ENCODE measurements around the gene AGBL3. TPM values are rescaled to one million over a fixed set of nuclear protein-coding genes. Genes with fewer than 3 reads are reported as not detected.

AGBL3 gene
- total and polyA plus RNA-seq, 2 of the 8 experiments (the other 6 are each of a cell fraction or from before 2014, with no cell fraction given), result 1.1 to 1.9 TPM

DNA sequence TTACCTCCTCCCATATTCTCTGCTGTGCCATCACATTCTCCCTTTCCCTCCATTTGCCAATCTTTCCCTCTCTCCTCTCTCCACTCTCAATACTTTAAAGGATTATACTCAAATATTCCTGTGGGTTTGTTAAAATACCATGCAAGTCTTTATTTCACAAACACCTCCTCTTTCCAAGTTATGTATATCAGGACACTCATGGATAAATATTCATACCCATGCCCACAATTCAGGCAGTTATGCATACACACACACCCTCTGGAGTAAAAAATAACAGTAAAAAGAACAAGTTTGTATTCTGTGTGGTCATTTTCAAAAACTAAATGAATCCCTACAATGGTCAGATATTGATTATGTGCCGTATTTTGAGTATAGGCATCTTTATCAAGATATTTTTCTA, 88.2 kb downstream of the AGBL3 start:
- no peak for FAIRE-seq
- Histone ChIP-seq H2BK20ac (ENCODE audit: low read length) (no peak overlapping the region), H3K4me3 (ENCODE audit: extremely low read depth in 1 of 4, insufficient read depth in 2 of 4, low read depth in 3 of 4, low read length in 4 of 4) (no peak overlapping the region), H3K56ac (replicated peaks; ENCODE audit: insufficient read length, low read depth, low read length) (no peak overlapping the region), H4K20me1 (replicated peaks in 1 of 2; ENCODE audit: control insufficient read depth in 1 of 2, insufficient read depth in 2 of 2, low read length in 2 of 2) (no peaks in the 10 kb centered on the region), H3K9ac (replicated peaks in 1 of 4; ENCODE audit: extremely low read depth in 1 of 4, low read depth in 3 of 4, low read length in 3 of 4) (no peak overlapping the region), H3K23me2 (ENCODE audit: low read depth, low read length) (no peaks in the 10 kb centered on the region), H3K4me2 (ENCODE audit: insufficient read depth in 1 of 2, low read depth in 2 of 2, low read length in 2 of 2) (no peak overlapping the region; a peak in 1 of 4 replicates), H4K91ac (replicated peaks; ENCODE audit: insufficient read length, low read length) (no peak overlapping the region), H2AK5ac (ENCODE audit: low read depth, low read length) (no peak overlapping the region), H2BK12ac (ENCODE audit: low read depth, low read length) (no peak overlapping the region), H3K9me3 (ENCODE audit: insufficient read depth in 2 of 2, low read depth in 1 of 2, low read length in 1 of 2) (peaks cover 0 to 6% of the 10 kb centered on the region in 2 experiments; a peak in 1 of 4 replicates), H2BK15ac (ENCODE audit: low read length) (no peak overlapping the region), H3K79me2 (ENCODE audit: control insufficient read depth in 1 of 2, insufficient read depth in 2 of 2, low read length in 2 of 2) (no peaks in the 10 kb centered on the region), H3K4me1 (replicated peaks in 1 of 4; ENCODE audit: control insufficient read depth in 3 of 4, insufficient read depth in 4 of 4, low read length in 3 of 4) (peaks cover 2 to 15% (median 11%) of the 10 kb centered on the region in 4 experiments; a peak in 5 of 7 replicates), H2BK5ac (ENCODE audit: low read depth, low read length) (no peak overlapping the region), H3K14ac (ENCODE audit: insufficient read length) (no peak overlapping the region), H2AFZ (ENCODE audit: low read length) (no peak overlapping the region), H3K27me3 (replicated peaks in 1 of 4; ENCODE audit: control insufficient read depth in 3 of 4, extremely low read depth in 1 of 4, insufficient read depth in 3 of 4, low read length in 3 of 4) (peaks cover 0 to 1% (median 0%) of the 10 kb centered on the region in 4 experiments; a peak in 1 of 7 replicates), H3K23ac (ENCODE audit: insufficient read length) (no peak overlapping the region), H2BK120ac (replicated peaks; ENCODE audit: low read depth, low read length) (no peak overlapping the region), H3K4ac (replicated peaks; ENCODE audit: insufficient read length, low read depth, low read length) (no peak overlapping the region), H3K27ac (ENCODE audit: low read depth, low read length) (no peak overlapping the region), H3K18ac (ENCODE audit: extremely low read depth, low read length) (no peak overlapping the region), H3K79me1 (ENCODE audit: low read depth, low read length) (no peaks in the 10 kb centered on the region), H4K8ac (ENCODE audit: extremely low read depth, insufficient read depth, low read length) (no peak overlapping the region), H3K36me3 (ENCODE audit: control insufficient read depth in 2 of 4, insufficient read depth in 4 of 4, low read length in 3 of 4) (peaks cover 0 to 4% (median 0%) of the 10 kb centered on the region in 4 experiments; a peak in 2 of 8 replicates), H4K5ac (ENCODE audit: insufficient read length, low read depth, low read length) (no peak overlapping the region)
- POLR2A ChIA-PET (ENCODE audit: partially characterized antibody), result no interaction called here
- CTCF ChIA-PET (ENCODE audit: partially characterized antibody), result no interaction called here
- WGBS, 2 experiments (ENCODE audit: extremely low coverage in 1 of 2, insufficient coverage in 1 of 2, insufficient read length in 1 of 2, insufficient replicate concordance in 2 of 2, low coverage in 1 of 2, low lambda C conversion rate in 2 of 2, missing lambda C conversion rate in 1 of 2), result 0% methylated on average over 1 of the region's 1 CpG; no CpG with 5 or more reads in 1 of the 2 experiments
- DNase-seq (ENCODE audit: low read depth in 1 of 2, low spot score in 2 of 2), result no peak
- TF ChIP-seq TAF1 (IDR thresholded peaks at IDR 0.05; ENCODE audit: low read depth, low read length) (no peak), CBX5 (IDR thresholded peaks at IDR 0.05; ENCODE audit: low read depth, low read length) (no peak), RNF2 (IDR thresholded peaks at IDR 0.05; ENCODE audit: borderline replicate concordance, low read depth, low read length, missing control alignments, poor library complexity, severe bottlenecking) (no peak), TAF7 (optimal IDR thresholded peaks at IDR 0.05; ENCODE audit: borderline replicate concordance, low read depth, low read length) (no peak), EZH2 (IDR thresholded peaks at IDR 0.05; ENCODE audit: low read depth, low read length, severe bottlenecking) (no peak), CTBP2 (IDR thresholded peaks at IDR 0.05; ENCODE audit: borderline replicate concordance, insufficient read depth, insufficient read length, low read length) (no peak), SAP30 (IDR thresholded peaks at IDR 0.05; ENCODE audit: insufficient read depth, insufficient replicate concordance, low read length) (no peak), SIN3A (conservative IDR thresholded peaks at IDR 0.05 in 1 of 2, IDR thresholded peaks at IDR 0.05 in 1 of 2; ENCODE audit: low read depth in 1 of 2, low read length in 2 of 2) (no peak), CHD1 (IDR thresholded peaks at IDR 0.05; ENCODE audit: low read depth, low read length) (no peak), RXRA (IDR thresholded peaks at IDR 0.05; ENCODE audit: insufficient read depth, low read depth, low read length) (no peak), BACH1 (IDR thresholded peaks at IDR 0.05; ENCODE audit: low read length) (no peak), PHF8 (conservative IDR thresholded peaks at IDR 0.05; ENCODE audit: low read depth, low read length) (no peak), ASH2L (IDR thresholded peaks at IDR 0.05; ENCODE audit: low read length) (no peak)

Measured in H1 (cell line).